Fibroblast of skin of left biceps (primary cell): ENCODE results near the gene SRSF5.

ENCODE experiments used
- DNase-seq, 2 experiments: peaks; one replicate each; pipeline ENCODE4 v3.0.0-alpha.2; 2013; ENCODE audit warnings: low read depth in 2 of 2

The SRSF5 gene

GRCh38 chr14:69770559-69770958 lies 3.6 kb downstream of the SRSF5 start:
- DNase-seq = no peak

DNA sequence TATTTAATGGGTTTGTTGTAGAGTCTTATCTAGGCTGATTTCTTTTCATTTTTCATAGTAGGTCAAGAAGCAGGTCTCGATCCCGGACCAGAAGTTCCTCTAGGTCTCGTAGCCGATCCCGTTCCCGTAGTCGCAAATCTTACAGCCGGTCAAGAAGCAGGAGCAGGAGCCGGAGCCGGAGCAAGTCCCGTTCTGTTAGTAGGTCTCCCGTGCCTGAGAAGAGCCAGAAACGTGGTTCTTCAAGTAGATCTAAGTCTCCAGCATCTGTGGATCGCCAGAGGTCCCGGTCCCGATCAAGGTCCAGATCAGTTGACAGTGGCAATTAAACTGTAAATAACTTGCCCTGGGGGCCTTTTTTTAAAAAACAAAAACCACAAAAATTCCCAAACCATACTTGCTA lies 4.2 kb downstream of the SRSF5 start:
- DNase-seq = no peak

DNA sequence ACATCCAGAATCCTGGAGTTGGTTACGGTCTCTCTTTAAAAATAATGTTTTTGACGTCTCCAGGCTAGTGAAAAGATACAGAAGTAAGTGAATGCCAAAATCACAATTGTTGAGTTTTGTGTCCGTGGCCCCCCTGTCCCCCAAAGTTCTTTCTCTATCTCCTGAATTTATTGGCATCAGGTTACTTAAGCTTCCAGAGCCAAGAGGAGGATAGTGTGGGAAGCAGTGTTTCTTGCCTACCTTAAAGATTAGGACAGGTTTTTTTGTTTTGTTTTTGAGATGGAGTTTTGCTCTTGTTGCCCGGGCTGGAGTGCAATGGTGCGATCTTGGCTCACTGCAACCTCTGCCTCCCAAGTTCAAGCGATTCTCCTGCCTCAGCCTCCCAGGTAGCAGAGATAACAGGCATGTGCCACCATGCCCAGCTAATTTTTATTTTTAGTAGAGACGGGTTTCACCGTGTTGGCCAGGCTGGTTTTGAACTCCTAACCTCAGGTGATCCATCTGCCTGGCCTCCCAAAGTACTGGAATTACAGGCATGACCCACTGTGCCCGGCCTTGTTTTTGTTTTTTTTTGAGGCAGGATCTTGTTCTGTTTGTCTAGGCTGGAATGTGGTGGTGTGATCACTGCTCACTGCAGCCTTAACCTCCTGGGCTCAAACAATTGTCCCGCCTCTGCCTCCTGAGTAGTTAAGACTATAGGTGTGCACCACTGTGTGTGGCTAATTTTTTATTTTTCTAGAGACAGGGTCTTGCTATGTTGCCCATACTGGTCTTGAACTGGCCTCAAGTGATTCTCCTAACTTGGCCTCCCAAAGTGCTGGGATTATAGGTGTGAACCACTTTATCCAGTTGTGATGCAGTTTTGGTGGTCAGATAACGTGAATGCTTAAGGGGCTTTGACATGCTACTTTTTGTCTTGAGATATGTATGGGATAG lies 5.4 kb downstream of the SRSF5 start:
- DNase-seq = no peak

DNA sequence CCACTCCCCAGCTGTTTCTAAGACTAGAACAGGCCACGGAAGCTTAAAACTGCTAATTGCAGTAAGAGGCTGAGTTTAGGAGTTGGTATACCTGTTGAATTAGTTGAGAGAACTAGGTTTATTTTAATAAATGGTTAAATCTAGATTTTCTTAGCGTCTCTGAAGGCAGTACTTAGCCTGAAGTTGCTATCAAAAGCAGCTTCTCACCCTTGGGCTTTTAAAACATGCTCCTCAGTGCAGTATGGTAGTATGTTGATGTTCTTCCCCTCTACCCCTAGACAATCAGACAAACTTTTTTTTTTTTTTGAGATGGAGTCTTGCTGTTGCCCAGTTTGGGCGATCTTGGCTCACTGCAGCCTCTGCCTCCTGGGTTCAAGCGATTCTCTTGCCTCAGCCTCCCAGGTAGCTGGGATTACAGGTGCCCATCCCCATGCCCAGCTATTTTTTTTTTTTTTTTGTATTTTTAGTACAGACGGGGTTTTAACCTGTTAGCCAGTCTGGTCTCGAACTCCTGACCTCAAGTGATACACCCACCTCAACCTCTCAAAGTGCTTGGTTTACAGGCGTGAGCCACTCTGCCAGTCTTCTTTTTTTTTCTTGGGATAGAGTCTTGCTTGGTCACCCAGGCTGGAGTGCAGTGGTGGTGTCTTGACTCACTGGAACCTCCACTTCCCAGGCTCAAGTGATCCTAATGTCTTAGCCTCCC lies 6.8 kb downstream of the SRSF5 start:
- DNase-seq = no peak

- no peak for DNase-seq
Observed at GRCh38 chr14:69775012-69775411, 8.1 kb downstream of the SRSF5 start.

GRCh38 chr14:69776875-69777453 lies 10.0 kb downstream of the SRSF5 start:
- no peak for DNase-seq

DNA sequence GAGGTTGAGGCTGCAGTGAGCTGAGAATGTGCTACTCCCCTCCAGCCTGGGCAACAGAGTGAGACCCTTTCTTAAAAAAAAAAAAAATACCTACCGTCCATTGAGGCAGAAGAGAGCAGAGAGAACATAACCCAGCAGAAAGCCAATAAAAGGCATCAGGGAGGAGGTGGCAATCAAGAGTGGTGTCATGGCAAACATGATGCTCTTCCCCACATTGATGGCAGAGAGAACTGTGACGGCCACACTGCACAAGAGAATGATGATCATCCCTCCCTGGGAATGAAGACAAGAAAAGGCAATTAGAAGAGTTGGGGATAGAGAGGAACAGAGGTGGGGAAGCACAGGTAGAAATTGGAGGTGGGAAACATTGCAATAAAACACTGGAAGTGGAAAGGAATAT lies 12.1 kb downstream of the SRSF5 start:
- DNase-seq = no peak

- no peak for DNase-seq
Observed at GRCh38 chr14:69780092-69780491, 13.2 kb downstream of the SRSF5 start.

DNA sequence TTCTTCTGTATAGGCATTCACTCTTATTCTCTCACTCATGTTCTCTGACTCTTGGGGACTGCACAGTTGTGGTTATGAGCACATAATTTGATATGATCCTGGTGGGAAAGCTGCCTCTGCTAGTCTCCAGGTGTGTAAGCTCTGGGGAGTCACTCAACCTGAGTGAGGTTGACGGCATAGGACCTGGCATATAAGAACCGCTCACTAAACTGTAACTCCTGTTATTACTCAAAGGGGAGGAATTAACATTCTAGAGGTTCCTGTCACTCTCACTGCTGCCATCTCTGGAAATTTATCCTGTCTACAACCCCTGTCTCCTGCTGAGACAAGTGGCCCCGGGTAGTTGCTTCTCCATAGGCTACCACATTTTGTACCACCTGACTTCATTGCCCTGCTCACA lies 14.0 kb downstream of the SRSF5 start:
- no peak for DNase-seq

- no peak for DNase-seq
Observed at GRCh38 chr14:69784942-69785341, 18.0 kb downstream of the SRSF5 start.

GRCh38 chr14:69786603-69787002 lies 19.7 kb downstream of the SRSF5 start:
- DNase-seq = no peak

DNA sequence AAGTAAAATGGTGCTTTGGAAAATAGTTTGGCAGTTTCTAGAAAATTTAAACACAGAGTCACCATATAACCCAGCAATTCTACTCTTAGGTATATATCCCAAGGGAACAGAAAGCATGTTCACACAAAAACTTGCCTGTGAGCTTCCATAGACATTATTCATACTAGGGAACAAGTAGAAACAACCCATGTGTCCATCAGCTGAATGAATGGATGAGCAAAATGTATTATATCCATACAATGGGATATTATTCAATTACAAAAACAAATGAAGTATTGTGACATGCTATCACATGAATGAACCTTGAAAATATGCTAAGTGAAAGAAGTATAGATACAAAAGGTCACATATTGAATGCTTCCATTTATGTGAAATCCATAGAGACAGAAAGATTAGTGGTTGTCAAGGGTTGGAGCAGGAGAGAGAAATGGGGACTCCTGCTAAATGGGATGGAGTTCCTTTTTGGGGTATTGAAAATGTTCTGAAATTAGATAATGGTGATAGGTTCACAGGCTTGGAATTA lies 22.2 kb downstream of the SRSF5 start:
- DNase-seq = no peak

DNA sequence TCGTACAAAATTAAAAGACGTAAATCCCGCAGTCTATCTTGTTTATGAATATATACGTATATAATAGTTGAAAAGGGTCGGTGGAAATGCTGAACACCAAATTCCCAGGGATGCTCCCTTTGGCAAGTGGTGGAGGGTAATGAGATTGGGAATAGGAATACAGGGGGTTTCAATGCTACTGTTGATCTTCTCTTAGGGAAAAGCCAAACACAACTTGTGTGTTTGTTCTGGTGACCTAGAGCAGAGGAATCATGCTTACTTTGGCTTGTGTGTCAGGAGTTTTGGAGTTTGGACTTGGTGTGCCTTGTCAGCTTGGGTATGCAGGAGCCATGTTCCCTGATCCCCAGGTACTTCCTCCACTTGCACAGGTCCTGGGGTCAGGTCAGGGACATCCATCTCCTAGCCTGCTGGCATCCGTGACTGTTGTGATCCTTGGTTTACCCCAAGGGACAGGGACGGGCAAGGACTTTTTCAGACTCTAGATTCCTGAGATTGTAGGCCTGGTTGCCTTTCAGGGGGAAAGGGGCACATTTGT lies 26.0 kb downstream of the SRSF5 start:
- no peak for DNase-seq

- no peak for DNase-seq
Observed at GRCh38 chr14:69794791-69795190, 27.8 kb downstream of the SRSF5 start.

DNA sequence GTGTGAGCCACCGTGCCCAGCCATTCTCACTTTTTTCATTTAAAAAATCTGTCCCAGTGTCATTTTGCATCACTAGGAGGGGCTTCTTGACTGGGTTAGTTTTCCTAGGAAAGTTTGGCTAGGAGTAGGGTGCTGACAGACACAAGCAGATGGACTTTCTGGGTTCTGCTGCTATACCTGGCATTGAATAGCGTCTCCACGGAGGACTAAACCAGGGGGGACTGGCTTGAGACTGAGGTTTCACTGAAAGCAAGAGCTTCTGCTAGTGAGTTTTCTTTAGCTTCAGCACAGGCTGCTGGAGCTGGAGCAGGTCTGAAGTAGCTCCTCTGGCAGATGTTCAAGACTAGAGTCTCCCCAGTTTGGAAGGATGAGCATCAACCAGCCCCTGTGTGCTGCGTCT lies 28.7 kb downstream of the SRSF5 start:
- no peak for DNase-seq

DNA sequence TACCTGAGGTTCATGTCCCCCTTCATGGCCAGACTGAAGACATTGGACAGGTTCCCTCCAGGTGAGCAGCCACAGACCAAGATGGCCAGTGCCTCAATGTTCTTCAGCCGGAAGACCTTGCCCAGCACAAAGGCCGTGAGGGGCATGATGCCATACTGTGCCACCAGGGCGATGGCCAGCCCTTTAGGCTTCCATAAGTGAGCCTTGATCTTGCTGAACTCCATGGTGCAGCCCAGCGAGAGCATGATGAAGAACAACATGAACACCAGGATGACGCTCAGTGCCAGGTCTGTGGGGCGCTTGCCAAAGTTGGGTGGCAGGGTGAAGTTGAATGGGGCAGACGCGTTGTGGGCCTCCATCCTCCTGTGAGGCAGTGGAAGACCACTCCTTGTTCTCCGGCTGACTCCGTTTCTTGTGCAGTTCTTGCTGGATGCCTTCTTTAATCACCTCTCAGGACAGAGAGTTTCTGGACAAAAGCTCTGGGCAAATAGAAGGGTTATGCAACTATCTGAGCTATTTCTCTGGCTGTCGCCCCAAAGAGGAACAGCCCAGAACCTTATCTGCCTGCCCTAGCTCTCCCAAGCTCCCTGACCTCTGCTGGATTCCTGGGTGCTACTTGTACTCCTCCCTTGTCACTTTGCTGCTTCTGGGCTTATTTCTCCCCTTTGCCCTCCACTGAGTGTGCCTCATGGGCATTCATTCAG lies 30.0 kb downstream of the SRSF5 start, which contains the start of gene SLC10A1:
TSS of gene SLC10A1 (minus strand) at position 445 of the 704 bp plus-strand sequence. CDS start at position 359, 86 bp downstream.
- DNase-seq = no peak

DNA sequence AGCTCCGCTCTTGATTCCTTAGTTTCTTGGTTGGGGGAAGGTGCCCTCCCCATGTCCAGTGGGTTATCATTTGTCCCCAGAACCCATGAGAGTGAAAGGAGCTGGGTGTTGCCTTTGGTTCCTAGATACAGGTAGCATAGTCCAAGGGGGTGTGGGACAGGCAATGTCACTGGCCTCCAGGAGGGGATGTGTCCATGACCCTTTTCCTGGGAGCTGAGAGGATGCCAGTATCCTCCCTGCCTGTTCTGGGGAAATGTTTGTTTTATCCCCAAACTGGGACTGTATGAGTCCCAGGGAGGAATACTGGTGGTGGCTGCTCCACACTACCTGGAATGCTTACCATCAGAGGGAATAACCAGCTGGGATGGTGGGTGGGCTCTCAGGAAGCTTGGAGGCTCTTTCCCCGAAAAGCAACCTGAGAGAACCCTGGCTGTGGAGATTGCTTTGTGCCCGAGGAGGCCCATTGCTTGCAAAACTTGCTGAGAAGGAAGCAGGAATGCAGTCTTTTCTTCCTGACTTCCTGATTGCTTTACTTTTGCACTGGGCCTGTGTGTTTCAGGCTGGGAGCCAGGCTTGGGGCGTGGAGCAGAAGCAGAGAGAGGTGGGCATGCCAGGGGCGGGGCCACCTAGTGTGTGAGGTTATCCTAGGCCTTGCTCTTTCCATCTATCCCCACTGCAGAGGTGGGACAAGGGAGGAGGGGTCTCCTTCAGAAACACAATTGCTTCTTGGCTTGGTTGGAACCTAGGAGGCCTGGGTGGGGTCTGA lies 30.8 kb downstream of the SRSF5 start:
- DNase-seq = no peak

DNA sequence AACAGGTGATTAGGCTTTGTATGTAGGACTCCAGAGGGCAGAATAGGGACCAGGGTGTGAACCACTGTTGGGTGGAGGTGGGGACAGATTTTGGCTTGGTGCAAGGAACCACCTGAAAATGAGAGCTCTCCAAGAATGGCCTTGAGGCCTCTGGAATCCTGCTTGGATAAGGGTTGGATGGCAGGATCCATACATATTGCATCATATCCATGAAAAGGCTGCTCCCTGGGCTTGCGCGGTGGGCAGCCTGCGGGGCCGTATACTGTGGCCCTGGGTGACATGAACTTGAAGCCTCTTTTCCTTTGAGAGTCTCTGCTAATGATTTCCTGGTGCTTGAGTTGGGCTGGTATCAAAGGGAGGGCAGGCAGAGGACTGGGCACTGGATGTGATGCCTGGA lies 31.4 kb downstream of the SRSF5 start:
- no peak for DNase-seq

GRCh38 chr14:69803753-69804152 lies 36.8 kb downstream of the SRSF5 start:
- no peak for DNase-seq

DNA sequence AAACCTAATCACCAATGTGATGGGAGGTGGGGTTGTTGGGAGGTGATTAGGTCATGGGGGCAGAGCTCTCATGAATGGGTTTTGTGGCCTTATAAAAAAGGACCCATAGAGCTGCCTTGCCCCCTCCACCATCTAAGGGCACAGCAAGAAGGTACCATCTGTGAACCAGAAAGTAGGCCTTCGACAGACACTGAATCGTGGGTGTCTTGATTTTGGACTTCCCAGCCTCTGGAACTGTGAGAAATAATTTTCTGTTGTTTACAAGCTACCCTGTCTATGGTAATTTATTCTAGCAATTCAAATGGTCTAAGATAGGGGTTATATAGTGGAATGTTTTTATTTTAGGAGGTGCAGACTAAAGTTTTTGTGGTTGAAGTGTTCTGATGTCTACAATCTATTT lies 38.0 kb downstream of the SRSF5 start:
- no peak for DNase-seq

- no peak for DNase-seq
Observed at GRCh38 chr14:69807192-69807591, 40.2 kb downstream of the SRSF5 start.
